Endothelial cell of umbilical vein (primary cell): ENCODE measurements around the gene FRMD6. TPM values are rescaled to one million over a fixed set of nuclear protein-coding genes. Genes with fewer than 3 reads are reported as not detected.

Experiments used
- BruUV-seq: library from RNA; stranded (reverse); fragments of 400-500 nt; replicated peaks from 2 replicates; lab custom pipeline; 2021; lab: Mats Ljungman, UMichigan
- CTCF ChIA-PET: fragments of 300-600, 350-600 bp; sonication (Branson Sonifier 250); formaldehyde crosslinking; loops from one replicate; lab custom pipeline; 2021; ENCODE audit warnings: antibody characterized with exemption, inconsistent platforms; lab: Charles Lee
- POLR2A ChIA-PET: fragments of 300-600, 350-600 bp; sonication (Branson Sonifier 250); formaldehyde crosslinking; loops from one replicate; lab custom pipeline; 2021; ENCODE audit warnings: antibody characterized with exemption, inconsistent platforms; lab: Charles Lee
- DNase-seq: peaks from one replicate; pipeline ENCODE4 v3.0.0-alpha.2; 2011; ENCODE audit warnings: low read depth, low spot score
- FAIRE-seq: peaks from 2 replicates; lab custom pipeline; 2011; peaks lifted over from hg19 to GRCh38; lab: Jason Lieb, UNC
- H2AFZ ChIP-seq: 2 replicates; pipeline ENCODE4 v1.6.0; 2012; ENCODE audit warnings: low read depth, low read length, control low read depth, inconsistent platforms
- H3K27ac ChIP-seq: 2 replicates; pipeline ENCODE4 v1.5.1; 2011; ENCODE audit warnings: low read depth, mild to moderate bottlenecking, control low read depth, low read length, moderate library complexity; ENCODE audit not compliant: insufficient read depth
- H3K27me3 ChIP-seq, 2 experiments: 2 replicates each; pipeline versions ENCODE4 v1.6.0 to v1.6.1; 2011; ENCODE audit warnings: low read length in 2 of 2, mixed read lengths in 1 of 2; ENCODE audit not compliant: control insufficient read depth in 2 of 2, insufficient read depth in 2 of 2
- H3K36me3 ChIP-seq, 2 experiments: 2 replicates in 1 of 2; 3 replicates in 1 of 2; pipeline ENCODE4 v1.5.1; 2011; ENCODE audit warnings: low read length in 2 of 2, mild to moderate bottlenecking in 1 of 2, moderate library complexity in 1 of 2; ENCODE audit not compliant: control insufficient read depth in 2 of 2, insufficient read depth in 2 of 2; ENCODE audit errors: extremely low read depth in 1 of 2
- H3K4me1 ChIP-seq: 3 replicates; pipeline ENCODE4 v1.5.1; 2011; ENCODE audit warnings: mild to moderate bottlenecking, low read length; ENCODE audit not compliant: control insufficient read depth, insufficient read depth; ENCODE audit errors: extremely low read depth
- H3K4me2 ChIP-seq: 2 replicates; pipeline ENCODE4 v1.6.1; 2011; ENCODE audit warnings: low read length, control low read depth, mixed read lengths; ENCODE audit not compliant: insufficient read depth
- H3K4me3 ChIP-seq, 3 experiments: fragments of 200-600 bp in 1 of 3; sonication (generic), shearing (Covaris generic) in 1 of 3; replicated peaks in 1 of 3; 2 replicates each; pipeline ENCODE4 v1.5.1; 2011 to 2016; ENCODE audit warnings: control low read depth in 3 of 3, low read length in 3 of 3, mild to moderate bottlenecking in 2 of 3, inconsistent platforms in 1 of 3, low read depth in 1 of 3, moderate library complexity in 1 of 3; ENCODE audit not compliant: insufficient read depth in 1 of 3
- H3K79me2 ChIP-seq: 2 replicates; pipeline ENCODE4 v1.6.0; 2012; ENCODE audit warnings: low read length, inconsistent platforms; ENCODE audit not compliant: control insufficient read depth, insufficient read depth
- H3K9ac ChIP-seq: replicated peaks from 2 replicates; pipeline ENCODE3; 2011; ENCODE audit warnings: low read length, control low read depth; ENCODE audit not compliant: insufficient read depth; ENCODE audit errors: extremely low read depth
- H3K9me1 ChIP-seq: replicated peaks from 3 replicates; pipeline ENCODE4 v1.6.0; 2011; ENCODE audit warnings: mild to moderate bottlenecking, low read length; ENCODE audit not compliant: control insufficient read depth, insufficient read depth; ENCODE audit errors: extremely low read depth
- H3K9me3 ChIP-seq: replicated peaks from 2 replicates; pipeline ENCODE4 v1.5.1; 2012; ENCODE audit warnings: low read length, inconsistent platforms; ENCODE audit not compliant: control insufficient read depth, insufficient read depth
- H4K20me1 ChIP-seq: replicated peaks from 2 replicates; pipeline ENCODE3; 2011; ENCODE audit warnings: mild to moderate bottlenecking, low read length; ENCODE audit not compliant: control insufficient read depth, insufficient read depth; ENCODE audit errors: extremely low read depth
- CTCF ChIP-seq, 2 donors: IDR thresholded peaks; 1 replicate in 1 of 2; 2 replicates in 1 of 2; pipeline ENCODE4 v1.5.1; 2011; ENCODE audit warnings: low read length in 2 of 2, mild to moderate bottlenecking in 2 of 2, moderate library complexity in 2 of 2, control low read depth in 1 of 2, inconsistent platforms in 1 of 2, low read depth in 1 of 2; ENCODE audit not compliant: insufficient read depth in 1 of 2; ENCODE audit errors: extremely low read depth in 1 of 2
- EZH2 ChIP-seq: IDR thresholded peaks from 2 replicates; pipeline ENCODE4 v1.6.1; 2012; ENCODE audit warnings: borderline replicate concordance, low read depth, mild to moderate bottlenecking, moderate library complexity, low read length, inconsistent platforms; ENCODE audit not compliant: severe bottlenecking
- FOS ChIP-seq: IDR thresholded peaks from 2 replicates; pipeline ENCODE4 v1.6.1; 2011; ENCODE audit warnings: mild to moderate bottlenecking, low read length, moderate library complexity, borderline replicate concordance; ENCODE audit not compliant: insufficient read depth
- GATA2 ChIP-seq: IDR thresholded peaks from 2 replicates; pipeline ENCODE4 v1.7.0; 2011; ENCODE audit warnings: low read depth, mild to moderate bottlenecking, moderate library complexity, mixed read lengths, low read length; ENCODE audit not compliant: insufficient read length, insufficient read depth
- JUN ChIP-seq: IDR thresholded peaks from 2 replicates; pipeline ENCODE4 v1.6.1; 2011; ENCODE audit warnings: borderline replicate concordance, low read depth; ENCODE audit not compliant: insufficient read length, insufficient read depth
- MAX ChIP-seq: IDR thresholded peaks from 2 replicates; pipeline ENCODE4 v1.6.1; 2011; ENCODE audit not compliant: insufficient read depth, insufficient read length
- MYC ChIP-seq: IDR thresholded peaks from one replicate; pipeline ENCODE4 v1.6.1; 2011; ENCODE audit warnings: mild to moderate bottlenecking, low read depth, low read length
- POLR2A ChIP-seq: IDR thresholded peaks from 2 replicates; pipeline ENCODE4 v1.6.1; 2012; ENCODE audit warnings: low read depth, mild to moderate bottlenecking, control low read depth, low read length
- POLR2AphosphoS5 ChIP-seq: IDR thresholded peaks from 2 replicates; pipeline ENCODE4 v1.6.1; 2012; ENCODE audit warnings: low read depth, mild to moderate bottlenecking, control low read depth, low read length, moderate library complexity; ENCODE audit not compliant: insufficient read depth
- dilution Hi-C: fragments of 300-500 bp; cut with MboI; formaldehyde crosslinking; loops from one replicate; pipeline ENCODE4 v1.15.0; 2019; ENCODE audit warnings: low sequenced_read_pairs; ENCODE audit not compliant: extremely low pct_ligation_motif_present
- intact Hi-C: fragments of 100-400 bp; cut with micrococcal nuclease; formaldehyde crosslinking; loops from one replicate; pipeline ENCODE4 v1.10.0; 2022
- polyA plus RNA-seq, 4 experiments: library from polyadenylated mRNA; depleted of rRNA in 3 of 4; stranded (reverse) in 3 of 4; unstranded in 1 of 4; fragments of >200 nt; gene quantifications; 2 replicates each; pipeline versions ENCODE4 v1.2.1 to v1.2.3, GENCODE V29; 2011 to 2012; ENCODE audit warnings: missing spikeins in 1 of 4
- total RNA-seq: library from RNA; stranded (reverse); gene quantifications from 2 replicates; pipeline ENCODE4 v1.2.3, GENCODE V29; 2021

FRMD6 gene
- total and polyA plus RNA-seq, 2 donors (not counting 3 experiments of a cell fraction or from before 2014, with no cell fraction given): 69.0 to 97.1 TPM

- DNase-seq (no peak), FAIRE-seq (no peak)
- TF ChIP-seq EZH2 (no peak), POLR2A (no peak), POLR2AphosphoS5 (no peak), CTCF (IDR thresholded peaks at IDR 0.05; ENCODE audit: extremely low read depth in 1 of 2, insufficient read depth in 1 of 2, low read depth in 1 of 2, low read length in 2 of 2) (no peak), GATA2 (no peak), MYC (no peak), MAX (no peak), JUN (no peak), FOS (no peak)
- H3K36me3 ChIP-seq: peaks cover 37 to 53% of the 10 kb centered on the region in 2 experiments
- peaks cover 16% of the 10 kb centered on the region for H3K4me1 ChIP-seq
- no TSS peak for BruUV-seq
- ChIA-PET POLR2A (no interaction called here), CTCF (interaction anchor here (1.0 to 1.2 kb wide), 4 partner anchors 10 to 448 kb away, joined by 4 read pairs; no protein-coding TSS in a partner anchor)
- no peak overlapping the region for H3K4me2 ChIP-seq
- intact Hi-C loops (no loop called here), dilution Hi-C loops (no loop called here)
- no peaks in the 10 kb centered on the region for H3K79me2 ChIP-seq
- H3K4me3 ChIP-seq: no peak overlapping the region
- no peaks in the 10 kb centered on the region for H3K9me3 ChIP-seq
- H3K9ac ChIP-seq: no peak overlapping the region
- peaks cover 8% of the 10 kb centered on the region for H4K20me1 ChIP-seq
- H2AFZ ChIP-seq: no peak overlapping the region
- no peaks in the 10 kb centered on the region for H3K9me1 ChIP-seq
- no peaks in the 10 kb centered on the region for H3K27me3 ChIP-seq
- H3K27ac ChIP-seq: no peak overlapping the region
Measured at GRCh38 chr14:51725061-51725460, 73.4 kb downstream of the FRMD6 start.
